Endothelial cell of umbilical vein (primary cell): ENCODE measurements around the gene GRAMD2B.

Source experiments
- FOS ChIP-seq: IDR thresholded peaks from 2 replicates; pipeline ENCODE4 v1.6.1; 2011; ENCODE audit warnings: mild to moderate bottlenecking, low read length, moderate library complexity, borderline replicate concordance; ENCODE audit not compliant: insufficient read depth
- POLR2A ChIP-seq: IDR thresholded peaks from 2 replicates; pipeline ENCODE4 v1.6.1; 2012; ENCODE audit warnings: low read depth, mild to moderate bottlenecking, control low read depth, low read length
- POLR2AphosphoS5 ChIP-seq: IDR thresholded peaks from 2 replicates; pipeline ENCODE4 v1.6.1; 2012; ENCODE audit warnings: low read depth, mild to moderate bottlenecking, control low read depth, low read length, moderate library complexity; ENCODE audit not compliant: insufficient read depth
- TF ChIP-seq, protein P1 (sequence below), 2 donors: IDR thresholded peaks; 1 replicate in 1 of 2; 2 replicates in 1 of 2; pipeline ENCODE4 v1.5.1; 2011; ENCODE audit warnings: low read length in 2 of 2, mild to moderate bottlenecking in 2 of 2, moderate library complexity in 2 of 2, control low read depth in 1 of 2, inconsistent platforms in 1 of 2, low read depth in 1 of 2; ENCODE audit not compliant: insufficient read depth in 1 of 2; ENCODE audit errors: extremely low read depth in 1 of 2
- TF ChIP-seq, protein P2 (sequence below): IDR thresholded peaks from 2 replicates; pipeline ENCODE4 v1.6.1; 2011; ENCODE audit not compliant: insufficient read depth, insufficient read length

DNA sequence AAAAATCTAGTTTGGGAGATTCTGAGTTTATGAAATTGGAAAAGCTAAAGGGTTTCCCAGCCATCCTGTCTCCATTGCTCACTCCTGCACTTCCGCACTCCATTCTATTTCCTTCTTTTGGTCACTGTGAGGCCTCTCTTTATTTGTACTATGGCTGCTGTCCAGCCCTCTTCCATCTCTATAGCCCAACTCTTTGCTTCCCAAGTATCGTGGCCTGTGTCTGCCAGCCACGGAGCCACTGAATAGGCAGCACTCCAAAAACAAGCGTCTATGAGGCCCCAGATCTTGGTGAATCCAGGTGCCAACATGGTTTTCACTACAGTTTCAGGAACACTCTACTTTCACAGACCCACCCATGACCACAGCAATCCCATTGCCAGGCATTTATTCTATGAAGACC, 37.2 kb downstream of the GRAMD2B start:
- TF ChIP-seq, protein P1, sequence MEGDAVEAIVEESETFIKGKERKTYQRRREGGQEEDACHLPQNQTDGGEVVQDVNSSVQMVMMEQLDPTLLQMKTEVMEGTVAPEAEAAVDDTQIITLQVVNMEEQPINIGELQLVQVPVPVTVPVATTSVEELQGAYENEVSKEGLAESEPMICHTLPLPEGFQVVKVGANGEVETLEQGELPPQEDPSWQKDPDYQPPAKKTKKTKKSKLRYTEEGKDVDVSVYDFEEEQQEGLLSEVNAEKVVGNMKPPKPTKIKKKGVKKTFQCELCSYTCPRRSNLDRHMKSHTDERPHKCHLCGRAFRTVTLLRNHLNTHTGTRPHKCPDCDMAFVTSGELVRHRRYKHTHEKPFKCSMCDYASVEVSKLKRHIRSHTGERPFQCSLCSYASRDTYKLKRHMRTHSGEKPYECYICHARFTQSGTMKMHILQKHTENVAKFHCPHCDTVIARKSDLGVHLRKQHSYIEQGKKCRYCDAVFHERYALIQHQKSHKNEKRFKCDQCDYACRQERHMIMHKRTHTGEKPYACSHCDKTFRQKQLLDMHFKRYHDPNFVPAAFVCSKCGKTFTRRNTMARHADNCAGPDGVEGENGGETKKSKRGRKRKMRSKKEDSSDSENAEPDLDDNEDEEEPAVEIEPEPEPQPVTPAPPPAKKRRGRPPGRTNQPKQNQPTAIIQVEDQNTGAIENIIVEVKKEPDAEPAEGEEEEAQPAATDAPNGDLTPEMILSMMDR (IDR thresholded peaks at IDR 0.05; ENCODE audit: extremely low read depth in 1 of 2, insufficient read depth in 1 of 2, low read depth in 1 of 2, low read length in 2 of 2) = no peak
- TF ChIP-seq FOS (no peak), POLR2AphosphoS5 (no peak), POLR2A (no peak)
- TF ChIP-seq, protein P2, sequence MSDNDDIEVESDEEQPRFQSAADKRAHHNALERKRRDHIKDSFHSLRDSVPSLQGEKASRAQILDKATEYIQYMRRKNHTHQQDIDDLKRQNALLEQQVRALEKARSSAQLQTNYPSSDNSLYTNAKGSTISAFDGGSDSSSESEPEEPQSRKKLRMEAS = no peak
